ENCODE data around the gene GPATCH3.

GPATCH3 gene

GRCh38 chr1:26861286-26861701, 39.0 kb downstream of the GPATCH3 start:
- in situ Hi-C loops (cut with HindIII; ENCODE audit: low pct_ligation_motif_present, low sequenced_read_pairs): no loop called here
- peak; percentile 20 for DNase-seq
- TF ChIP-seq CTCF (IDR thresholded peaks at IDR 0.05; ENCODE audit: low read depth, low read length, missing control alignments): peak; percentile 56
- Histone ChIP-seq H3K27me3 (replicated peaks) (no peaks in the 10 kb centered on the region), H3K36me3 (replicated peaks) (no peaks in the 10 kb centered on the region), H3K4me3 (ENCODE audit: low read depth, low read length) (no peak overlapping the region), H3K27ac (no peak overlapping the region)

GRCh38 chr1:26858891-26859640, 41.2 kb downstream of the GPATCH3 start:
- TF ChIP-seq CTCF (IDR thresholded peaks at IDR 0.05; ENCODE audit: low read depth, low read length, missing control alignments): no peak
- H3K27ac ChIP-seq: no peak overlapping the region
- DNase-seq: no peak
- H3K4me3 ChIP-seq (ENCODE audit: low read depth, low read length): no peak overlapping the region
- in situ Hi-C loops (cut with HindIII; ENCODE audit: low pct_ligation_motif_present, low sequenced_read_pairs): no loop called here
- H3K36me3 ChIP-seq (replicated peaks): peaks cover 8% of the 10 kb centered on the region
- H3K27me3 ChIP-seq (replicated peaks): no peaks in the 10 kb centered on the region

GRCh38 chr1:26858160-26858559, 42.1 kb downstream of the GPATCH3 start:
- Histone ChIP-seq H3K4me3 (ENCODE audit: low read depth, low read length) (no peak overlapping the region), H3K27ac (no peak overlapping the region), H3K36me3 (replicated peaks) (peaks cover 11% of the 10 kb centered on the region), H3K27me3 (replicated peaks) (no peaks in the 10 kb centered on the region)
- no peak for TF ChIP-seq CTCF (IDR thresholded peaks at IDR 0.05; ENCODE audit: low read depth, low read length, missing control alignments)
- DNase-seq: no peak
- in situ Hi-C loops (cut with HindIII; ENCODE audit: low pct_ligation_motif_present, low sequenced_read_pairs): no loop called here

GRCh38 chr1:26857473-26858060, 42.7 kb downstream of the GPATCH3 start:
- H3K4me3 ChIP-seq (ENCODE audit: low read depth, low read length): no peak overlapping the region
- H3K27me3 ChIP-seq (replicated peaks): no peaks in the 10 kb centered on the region
- no peak overlapping the region for H3K27ac ChIP-seq
- in situ Hi-C loops (cut with HindIII; ENCODE audit: low pct_ligation_motif_present, low sequenced_read_pairs): no loop called here
- no peak for TF ChIP-seq CTCF (IDR thresholded peaks at IDR 0.05; ENCODE audit: low read depth, low read length, missing control alignments)
- DNase-seq: no peak
- H3K36me3 ChIP-seq (replicated peaks): peaks cover 13% of the 10 kb centered on the region

GRCh38 chr1:26856604-26857469, 43.4 kb downstream of the GPATCH3 start:
- in situ Hi-C loops (cut with HindIII; ENCODE audit: low pct_ligation_motif_present, low sequenced_read_pairs): no loop called here
- no peak for DNase-seq
- Histone ChIP-seq H3K27ac (no peak overlapping the region), H3K4me3 (ENCODE audit: low read depth, low read length) (no peak overlapping the region), H3K27me3 (replicated peaks) (no peaks in the 10 kb centered on the region), H3K36me3 (replicated peaks) (peaks cover 20% of the 10 kb centered on the region)
- TF ChIP-seq CTCF (IDR thresholded peaks at IDR 0.05; ENCODE audit: low read depth, low read length, missing control alignments): no peak

Measured in brain microvascular endothelial cell (primary cell).